HepG2 (cell line): ENCODE results near the gene CXCL17. TPM values are rescaled to one million over a fixed set of nuclear protein-coding genes. Genes with fewer than 3 reads are reported as not detected.
A peak's percentile ranks its signal among the peaks of the same experiment; 100 is the strongest.

Experiments
- HNF1A ChIP-seq, 2 experiments: sonication (generic) in 1 of 2; formaldehyde crosslinking in 1 of 2; IDR thresholded peaks; 2 replicates each; pipeline versions ENCODE4 v1.4.0 to v1.6.1; 2016 to 2020; ENCODE audit warnings: borderline replicate concordance in 1 of 2, low read depth in 1 of 2, mild to moderate bottlenecking in 1 of 2, missing genetic modification reagents in 1 of 2
- MLX ChIP-seq: IDR thresholded peaks from 2 replicates; pipeline ENCODE4 v1.6.1; 2016
- PITX1 ChIP-seq: sonication (generic); formaldehyde crosslinking; IDR thresholded peaks from 2 replicates; pipeline ENCODE4 v1.5.1; 2020; ENCODE audit warnings: mild to moderate bottlenecking, missing genetic modification reagents
- ZNF326 ChIP-seq: sonication (generic); formaldehyde crosslinking; IDR thresholded peaks from 2 replicates; pipeline ENCODE4 v1.4.0; 2020; ENCODE audit warnings: missing genetic modification reagents, borderline replicate concordance
- ZNF451 ChIP-seq: sonication (generic); formaldehyde crosslinking; IDR thresholded peaks from 2 replicates; pipeline ENCODE4 v1.5.0; 2020; ENCODE audit warnings: mild to moderate bottlenecking, missing genetic modification reagents
- ZNF512B ChIP-seq: sonication (generic); formaldehyde crosslinking; IDR thresholded peaks from 2 replicates; pipeline ENCODE4 v1.5.1; 2020; ENCODE audit warnings: missing genetic modification reagents, mild to moderate bottlenecking, borderline replicate concordance
- ZNF609 ChIP-seq: sonication (generic); formaldehyde crosslinking; IDR thresholded peaks from 2 replicates; pipeline ENCODE4 v1.4.0; 2020; ENCODE audit warnings: mild to moderate bottlenecking, missing genetic modification reagents, borderline replicate concordance
- ZNF710 ChIP-seq: sonication (generic); formaldehyde crosslinking; IDR thresholded peaks from 2 replicates; pipeline ENCODE4 v1.5.0; 2020; ENCODE audit warnings: mild to moderate bottlenecking, missing genetic modification reagents, borderline replicate concordance
- polyA plus RNA-seq, 8 experiments: library from polyadenylated mRNA; depleted of rRNA in 3 of 8; stranded (reverse) in 7 of 8; unstranded in 1 of 8; fragments of >200 nt; fragmentation: Illumina TruSeq in 4 of 8; extraction: Trizol in 4 of 8; gene quantifications; 2 replicates each; pipeline versions ENCODE4 v1.2.1 to v1.2.3, GENCODE V29; 2011 to 2016; ENCODE audit warnings: low read depth in 4 of 8, missing spikeins in 1 of 8, mixed read lengths in 1 of 8; ENCODE audit not compliant: insufficient read depth in 1 of 8
- total RNA-seq, 5 experiments: library from RNA; depleted of rRNA; stranded (reverse); fragments of >200 nt; fragmentation: Illumina TruSeq; extraction: Trizol; gene quantifications; 2 replicates each; pipeline ENCODE4 v1.2.3, GENCODE V29; 2016; ENCODE audit warnings: low read depth in 1 of 5
- TF ChIP-seq, protein P1 (sequence below): IDR thresholded peaks from 2 replicates; pipeline ENCODE4 v1.6.1; 2012; ENCODE audit warnings: low read depth, low read length, improper control_type of control experiment

CXCL17 gene
- total and polyA plus RNA-seq, 2 of the 13 experiments (the other 11 are each of a cell fraction or from before 2014, with no cell fraction given), result 0.12 TPM; not detected in 1

DNA sequence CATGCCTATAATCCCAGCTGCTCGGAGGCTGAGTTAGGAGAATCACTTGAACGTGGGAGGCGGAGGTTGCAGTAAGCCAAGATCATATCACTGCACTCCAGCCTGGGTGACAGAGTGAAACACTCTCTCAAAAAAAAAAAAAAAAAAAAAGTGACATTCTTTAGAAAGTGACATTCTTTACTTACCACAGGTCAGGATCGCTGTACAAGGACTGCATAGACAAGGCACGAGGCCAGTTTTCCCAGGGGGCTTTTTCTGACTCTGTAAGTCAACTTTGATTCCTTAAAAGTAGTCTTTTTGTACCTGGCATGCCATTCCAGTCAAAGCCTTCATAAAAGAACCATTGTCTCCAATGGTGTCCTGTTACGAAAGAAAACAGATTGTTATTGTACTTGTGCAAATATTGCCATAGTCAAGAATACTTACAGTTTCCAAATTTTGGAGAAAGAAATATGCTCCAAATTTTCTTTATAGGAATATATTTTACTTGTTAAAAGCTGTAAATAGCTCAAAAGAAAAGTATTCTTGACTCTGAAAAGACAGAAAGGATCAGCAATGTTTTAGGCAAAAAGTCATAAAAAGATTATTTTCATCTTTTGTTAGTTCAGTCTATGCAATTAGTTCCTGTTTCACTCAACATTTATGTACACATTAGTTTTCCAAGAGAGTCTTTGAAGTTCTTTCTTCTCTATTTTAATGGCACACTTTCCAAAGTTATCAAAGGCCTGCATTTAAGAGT is 46.2 kb upstream of the CXCL17 start (continued):
- TF ChIP-seq ZNF512B (CRISPR knock-in tag) (no peak), ZNF451 (CRISPR knock-in tag) (no peak), ZNF710 (CRISPR knock-in tag) (no peak; the same call in 1 of the 2 replicates), HNF1A (IDR thresholded peaks at IDR 0.05; ENCODE audit: low read depth) (peak; percentile 31; the same call in 1 of the 2 replicates), HNF1A (CRISPR knock-in tag; IDR thresholded peaks at IDR 0.05; ENCODE audit: borderline replicate concordance) (peak; percentile 76; the same call in 1 of the 2 replicates), ZNF609 (CRISPR knock-in tag) (peak; percentile 75; the same call in 1 of the 2 replicates), PITX1 (CRISPR knock-in tag) (0 out of 2 replicates have a peak, but pooled peaks have one; percentile 48), MLX (CRISPR knock-in tag) (peak; percentile 56; the same call in 1 of the 2 replicates), ZNF326 (CRISPR knock-in tag) (no peak)
- TF ChIP-seq, protein P1, sequence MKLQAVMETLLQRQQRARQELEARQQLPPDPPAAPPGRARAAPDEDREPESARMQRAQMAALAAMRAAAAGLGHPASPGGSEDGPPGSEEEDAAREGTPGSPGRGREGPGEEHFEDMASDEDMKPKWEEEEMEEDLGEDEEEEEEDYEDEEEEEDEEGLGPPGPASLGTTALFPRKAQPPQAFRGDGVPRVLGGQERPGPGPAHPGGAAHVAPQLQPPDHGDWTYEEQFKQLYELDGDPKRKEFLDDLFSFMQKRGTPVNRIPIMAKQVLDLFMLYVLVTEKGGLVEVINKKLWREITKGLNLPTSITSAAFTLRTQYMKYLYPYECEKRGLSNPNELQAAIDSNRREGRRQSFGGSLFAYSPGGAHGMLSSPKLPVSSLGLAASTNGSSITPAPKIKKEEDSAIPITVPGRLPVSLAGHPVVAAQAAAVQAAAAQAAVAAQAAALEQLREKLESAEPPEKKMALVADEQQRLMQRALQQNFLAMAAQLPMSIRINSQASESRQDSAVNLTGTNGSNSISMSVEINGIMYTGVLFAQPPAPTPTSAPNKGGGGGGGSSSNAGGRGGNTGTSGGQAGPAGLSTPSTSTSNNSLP, result peak; percentile 20
